NCI-H524 treated with DMSO at 0.1 percent for 48 hours (cell line): ENCODE data around the gene HDDC2.

Source experiments
- DNase-seq: peaks from one replicate; lab custom pipeline; 2025; lab: John Stamatoyannopoulos, UW

HDDC2 gene

GRCh38 chr6:125301435-125302391, at the start of gene HDDC2:
Gene HDDC2 (minus strand): TSS chr6:125301967. CDS start chr6:125301932, 35 bp downstream.
- DNase-seq: no peak

- DNase-seq: no peak
Observed at GRCh38 chr6:125346926-125347563, 45.3 kb upstream of the HDDC2 start.

- no peak for DNase-seq
Observed at GRCh38 chr6:125346201-125346925, 44.6 kb upstream of the HDDC2 start.

GRCh38 chr6:125341460-125341859, 39.7 kb upstream of the HDDC2 start:
- DNase-seq: no peak

GRCh38 chr6:125340991-125341390, 39.2 kb upstream of the HDDC2 start:
- DNase-seq: no peak

GRCh38 chr6:125340175-125340835, 38.5 kb upstream of the HDDC2 start:
- no peak for DNase-seq

GRCh38 chr6:125339653-125340052, 37.9 kb upstream of the HDDC2 start:
- no peak for DNase-seq

- no peak for DNase-seq
Observed at GRCh38 chr6:125338381-125338780, 36.6 kb upstream of the HDDC2 start.

- DNase-seq: no peak
Observed at GRCh38 chr6:125337706-125338105, 35.9 kb upstream of the HDDC2 start.

- DNase-seq: no peak
Observed at GRCh38 chr6:125332664-125333063, 30.9 kb upstream of the HDDC2 start.

- DNase-seq: no peak
Observed at GRCh38 chr6:125325586-125325985, 23.8 kb upstream of the HDDC2 start.

GRCh38 chr6:125323376-125323775, 21.6 kb upstream of the HDDC2 start:
- DNase-seq: no peak

GRCh38 chr6:125316621-125317020, 14.9 kb upstream of the HDDC2 start:
- DNase-seq: no peak

GRCh38 chr6:125315548-125315947, 13.8 kb upstream of the HDDC2 start:
- no peak for DNase-seq

- DNase-seq: peak; percentile 41
Observed at GRCh38 chr6:125314009-125314581, 12.3 kb upstream of the HDDC2 start.

- no peak for DNase-seq
Observed at GRCh38 chr6:125312950-125313349, 11.2 kb upstream of the HDDC2 start.

- DNase-seq: no peak
Observed at GRCh38 chr6:125312478-125312877, 10.7 kb upstream of the HDDC2 start.

- DNase-seq: peak; percentile 50
Observed at GRCh38 chr6:125310994-125311649, 9.4 kb upstream of the HDDC2 start.

GRCh38 chr6:125307964-125308615, 6.3 kb upstream of the HDDC2 start:
- no peak for DNase-seq

GRCh38 chr6:125307150-125307838, 5.5 kb upstream of the HDDC2 start:
- no peak for DNase-seq
